Uterus (tissue), 4 donors: ENCODE measurements around the gene AASS. TPM values are rescaled to one million over a fixed set of nuclear protein-coding genes. Genes with fewer than 3 reads are reported as not detected.

ENCODE experiments used
- DNase-seq, 2 donors: peaks; one replicate each; pipeline ENCODE4 v3.0.0-alpha.2; 2019 to 2020
- H3K27ac ChIP-seq, 2 donors: fragments of 200-600 bp; sonication (generic); 1 replicate in 1 of 2; 2 replicates in 1 of 2; pipeline ENCODE4 v1.5.1; 2016 to 2018
- H3K27me3 ChIP-seq, 2 donors: fragments of 200-600 bp; sonication (generic); one replicate each; pipeline ENCODE4 v1.5.1; 2018 to 2019; ENCODE audit warnings: control low read depth in 1 of 2
- H3K36me3 ChIP-seq, 2 donors: fragments of 200-600 bp; sonication (generic); one replicate each; pipeline ENCODE4 v1.5.1; 2019; ENCODE audit warnings: control low read depth in 1 of 2
- H3K4me1 ChIP-seq, 2 donors: fragments of 200-600 bp; sonication (generic); one replicate each; pipeline ENCODE4 v1.5.1; 2018 to 2019; ENCODE audit warnings: control low read depth in 1 of 2
- H3K4me3 ChIP-seq, 2 donors: fragments of 200-600 bp; sonication (generic); 1 replicate in 1 of 2; 2 replicates in 1 of 2; pipeline ENCODE4 v1.5.1; 2018 to 2019; ENCODE audit warnings: mild to moderate bottlenecking in 1 of 2
- H3K9me3 ChIP-seq, 2 donors: fragments of 200-600 bp; sonication (generic); one replicate each; pipeline ENCODE4 v1.5.1; 2019; ENCODE audit warnings: control low read depth in 1 of 2
- CTCF ChIP-seq, 4 experiments: fragments of 200-600 bp in 2 of 4; fragments of 450-650 bp in 2 of 4; sonication (generic) in 2 of 4; IDR thresholded peaks; one replicate each; pipeline ENCODE4 v1.5.1; 2016 to 2019; ENCODE audit warnings: antibody characterized with exemption in 4 of 4, mild to moderate bottlenecking in 2 of 4, moderate library complexity in 1 of 4
- POLR2A ChIP-seq, 2 donors: fragments of 450-650 bp; IDR thresholded peaks; one replicate each; pipeline ENCODE4 v1.6.1; 2016; ENCODE audit warnings: antibody characterized with exemption in 2 of 2, mild to moderate bottlenecking in 1 of 2, moderate library complexity in 1 of 2
- intact Hi-C: fragments of 100-400 bp; cut with DNase I; formaldehyde crosslinking; loops from one replicate; pipeline ENCODE4 v1.15.1; 2023; ENCODE audit warnings: low total_unique reads
- total RNA-seq, 4 donors: library from RNA; depleted of rRNA in 3 of 4; stranded (reverse); fragments of >200 nt in 3 of 4; gene quantifications; one replicate each; pipeline versions ENCODE4 v1.1.0 to v1.2.4, GENCODE V29; 2014 to 2023
- donor health status: DM: yes; HTN: yes; CAD: no.

Gene AASS
- total RNA-seq, 4 donors from 2014 or later: 37.9 to 82.0 (median 63.8) TPM

GRCh38 chr7:122123746-122124145 is 20.3 kb downstream of the AASS start:
- TF ChIP-seq POLR2A (IDR thresholded peaks at IDR 0.05) (no peak), CTCF (IDR thresholded peaks at IDR 0.05) (no peak)
- Histone ChIP-seq H3K27ac (no peak overlapping the region), H3K9me3 (no peaks in the 10 kb centered on the region), H3K4me3 (no peak overlapping the region), H3K27me3 (no peaks in the 10 kb centered on the region), H3K36me3 (no peaks in the 10 kb centered on the region), H3K4me1 (no peaks in the 10 kb centered on the region)
- intact Hi-C loops: no loop called here
- no peak for DNase-seq

- Histone ChIP-seq H3K4me3 (no peak overlapping the region), H3K4me1 (no peaks in the 10 kb centered on the region), H3K9me3 (no peaks in the 10 kb centered on the region), H3K27me3 (no peaks in the 10 kb centered on the region), H3K27ac (no peak overlapping the region), H3K36me3 (no peaks in the 10 kb centered on the region)
- no peak for DNase-seq
- TF ChIP-seq CTCF (IDR thresholded peaks at IDR 0.05): no peak
- intact Hi-C loops: no loop called here
These were observed 25.3 kb downstream of the AASS start for GRCh38 chr7:122118757-122119156.

GRCh38 chr7:122103064-122103463 is 41.0 kb downstream of the AASS start:
- intact Hi-C loops: no loop called here
- Histone ChIP-seq H3K36me3 (no peaks in the 10 kb centered on the region), H3K4me3 (no peak overlapping the region), H3K4me1 (no peaks in the 10 kb centered on the region), H3K27me3 (no peaks in the 10 kb centered on the region), H3K27ac (no peak overlapping the region), H3K9me3 (peaks cover 6% of the 10 kb centered on the region in 2 donors)
- TF ChIP-seq CTCF (IDR thresholded peaks at IDR 0.05) (no peak), POLR2A (IDR thresholded peaks at IDR 0.05) (no peak)
- no peak for DNase-seq

- H3K27me3 ChIP-seq: no peaks in the 10 kb centered on the region
- H3K9me3 ChIP-seq: peaks cover 0 to 6% of the 10 kb centered on the region in 2 donors
- H3K4me3 ChIP-seq: no peak overlapping the region
- intact Hi-C loops: no loop called here
- H3K27ac ChIP-seq: no peak overlapping the region
- TF ChIP-seq CTCF (IDR thresholded peaks at IDR 0.05): no peak
- no peak for TF ChIP-seq POLR2A (IDR thresholded peaks at IDR 0.05)
- no peak for DNase-seq
- no peaks in the 10 kb centered on the region for H3K36me3 ChIP-seq
- H3K4me1 ChIP-seq: no peaks in the 10 kb centered on the region
These were observed 44.0 kb downstream of the AASS start for GRCh38 chr7:122100021-122100420.

- Histone ChIP-seq H3K27me3 (no peaks in the 10 kb centered on the region), H3K4me1 (no peaks in the 10 kb centered on the region), H3K4me3 (no peak overlapping the region), H3K36me3 (no peaks in the 10 kb centered on the region), H3K9me3 (no peaks in the 10 kb centered on the region), H3K27ac (no peak overlapping the region)
- intact Hi-C loops: no loop called here
- no peak for DNase-seq
- no peak for TF ChIP-seq POLR2A (IDR thresholded peaks at IDR 0.05)
- TF ChIP-seq CTCF (IDR thresholded peaks at IDR 0.05): no peak
These were observed 48.4 kb downstream of the AASS start for GRCh38 chr7:122095642-122096041.
